ENCODE data around the gene SV2C. TPM values are rescaled to one million over a fixed set of nuclear protein-coding genes. Genes with fewer than 3 reads are reported as not detected.

Gene SV2C
- total RNA-seq, 1 donor from 2014 or later, result 17.8 TPM

- Mint-ChIP-seq H3K4me1 (ENCODE audit: low read depth, unreplicated experiment) (peaks cover 3% of the 10 kb centered on the region), H3K4me3 (ENCODE audit: unreplicated experiment) (no peak overlapping the region), H3K27ac (ENCODE audit: unreplicated experiment) (no peak overlapping the region), H3K9me3 (ENCODE audit: unreplicated experiment) (peaks cover 2% of the 10 kb centered on the region), H3K27me3 (ENCODE audit: unreplicated experiment) (peaks cover 2% of the 10 kb centered on the region), H3K36me3 (ENCODE audit: unreplicated experiment) (peaks cover 9% of the 10 kb centered on the region)
- DNase-seq, result no peak
- TF ChIP-seq CTCF (IDR thresholded peaks at IDR 0.05; ENCODE audit: partially characterized antibody, unreplicated experiment), result no peak
Measured at GRCh38 chr5:76339919-76340318, 256.7 kb downstream of the SV2C start.

- DNase-seq, result no peak
- no peak for TF ChIP-seq CTCF (IDR thresholded peaks at IDR 0.05; ENCODE audit: partially characterized antibody, unreplicated experiment)
- H3K4me1 Mint-ChIP-seq (ENCODE audit: low read depth, unreplicated experiment), result no peaks in the 10 kb centered on the region
- H3K9me3 Mint-ChIP-seq (ENCODE audit: unreplicated experiment), result no peaks in the 10 kb centered on the region
- no peak overlapping the region for H3K4me3 Mint-ChIP-seq (ENCODE audit: unreplicated experiment)
- no peak overlapping the region for H3K27ac Mint-ChIP-seq (ENCODE audit: unreplicated experiment)
- no peaks in the 10 kb centered on the region for H3K27me3 Mint-ChIP-seq (ENCODE audit: unreplicated experiment)
- H3K36me3 Mint-ChIP-seq (ENCODE audit: unreplicated experiment), result peaks cover 5% of the 10 kb centered on the region
Measured at GRCh38 chr5:76341651-76342334, 258.6 kb downstream of the SV2C start.

- H3K27me3 Mint-ChIP-seq (ENCODE audit: unreplicated experiment), result peaks cover 2% of the 10 kb centered on the region
- H3K4me1 Mint-ChIP-seq (ENCODE audit: low read depth, unreplicated experiment), result no peaks in the 10 kb centered on the region
Measured at GRCh38 chr5:76342474-76342873, 259.3 kb downstream of the SV2C start.

GRCh38 chr5:76345582-76345981, 262.4 kb downstream of the SV2C start:
- no peaks in the 10 kb centered on the region for H3K9me3 Mint-ChIP-seq (ENCODE audit: unreplicated experiment)

More at GRCh38 chr5:76342474-76342873, 259.3 kb downstream of the SV2C start:
- no peaks in the 10 kb centered on the region for H3K9me3 Mint-ChIP-seq (ENCODE audit: unreplicated experiment)
- DNase-seq, result no peak
- no peak for TF ChIP-seq CTCF (IDR thresholded peaks at IDR 0.05; ENCODE audit: partially characterized antibody, unreplicated experiment)
- H3K36me3 Mint-ChIP-seq (ENCODE audit: unreplicated experiment), result peaks cover under 1% of the 10 kb centered on the region
- no peak overlapping the region for H3K27ac Mint-ChIP-seq (ENCODE audit: unreplicated experiment)
- no peak overlapping the region for H3K4me3 Mint-ChIP-seq (ENCODE audit: unreplicated experiment)

More at GRCh38 chr5:76345582-76345981, 262.4 kb downstream of the SV2C start:
- H3K27ac Mint-ChIP-seq (ENCODE audit: unreplicated experiment), result no peak overlapping the region
- TF ChIP-seq CTCF (IDR thresholded peaks at IDR 0.05; ENCODE audit: partially characterized antibody, unreplicated experiment), result no peak
- DNase-seq, result no peak
- H3K36me3 Mint-ChIP-seq (ENCODE audit: unreplicated experiment), result no peaks in the 10 kb centered on the region
- peaks cover 2% of the 10 kb centered on the region for H3K27me3 Mint-ChIP-seq (ENCODE audit: unreplicated experiment)
- no peak overlapping the region for H3K4me3 Mint-ChIP-seq (ENCODE audit: unreplicated experiment)
- H3K4me1 Mint-ChIP-seq (ENCODE audit: low read depth, unreplicated experiment), result no peaks in the 10 kb centered on the region

Measured in glutamatergic neuron (in vitro differentiated cells).